ENCODE measurements around the gene YIF1B.

YIF1B gene

DNA sequence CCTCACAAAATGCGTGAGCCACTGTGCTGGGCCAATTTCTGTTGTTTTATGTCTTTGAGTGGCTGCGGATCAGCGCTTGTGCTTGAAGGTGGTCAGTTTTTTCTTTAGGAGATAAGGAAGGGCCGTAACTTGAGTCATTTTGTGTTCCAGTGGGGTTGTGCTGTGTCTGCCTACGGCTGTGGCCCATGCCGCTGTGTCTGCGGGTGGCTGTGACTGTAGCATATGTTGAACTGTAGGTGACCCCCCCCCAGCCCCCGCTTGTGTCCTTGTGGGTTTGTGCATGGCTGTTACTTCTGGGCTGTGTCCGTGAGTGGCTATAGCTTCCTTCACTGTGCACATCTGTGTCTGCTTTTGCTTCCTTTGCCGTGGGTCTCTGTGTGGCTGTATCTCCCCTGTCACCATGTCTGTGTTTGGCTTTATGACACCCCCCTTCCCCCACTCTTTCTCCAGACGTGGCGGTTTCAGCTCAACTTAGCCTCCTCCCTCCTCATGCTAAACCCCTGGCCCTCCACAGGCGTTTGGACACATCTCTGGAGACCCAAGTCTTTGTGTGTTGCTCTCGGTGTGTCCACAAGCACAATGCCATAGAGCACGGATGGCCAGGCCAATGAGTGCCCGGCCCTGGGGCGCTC is 60.2 kb downstream of the YIF1B start:
- Histone ChIP-seq H3K9me3 (ENCODE audit: low read depth, low read length) (no peaks in the 10 kb centered on the region), H3K36me3 (ENCODE audit: insufficient read depth, low read length) (no peaks in the 10 kb centered on the region), H3K4me3 (no peak overlapping the region), H3K27ac (no peak overlapping the region), H3K9ac (ENCODE audit: insufficient read length) (no peak overlapping the region)
- DNase-seq (ENCODE audit: low read depth, low spot score) = no peak
- no peak for TF ChIP-seq EZH2 (IDR thresholded peaks at IDR 0.05)
- no peak for TF ChIP-seq FOXP2 (optimal IDR thresholded peaks at IDR 0.05; ENCODE audit: control extremely low read depth, extremely low read length, insufficient read depth)
- TF ChIP-seq POLR2AphosphoS5 (IDR thresholded peaks at IDR 0.05; ENCODE audit: borderline replicate concordance, low read depth, low read length) = no peak

GRCh38 chr19:38253788-38254187 is 62.0 kb downstream of the YIF1B start:
- Histone ChIP-seq H3K36me3 (ENCODE audit: insufficient read depth, low read length) (no peaks in the 10 kb centered on the region), H3K27ac (no peak overlapping the region), H3K4me3 (no peak overlapping the region), H3K9ac (ENCODE audit: insufficient read length) (no peak overlapping the region), H3K9me3 (ENCODE audit: low read depth, low read length) (no peaks in the 10 kb centered on the region)
- no peak for DNase-seq (ENCODE audit: low read depth, low spot score)
- TF ChIP-seq FOXP2 (optimal IDR thresholded peaks at IDR 0.05; ENCODE audit: control extremely low read depth, extremely low read length, insufficient read depth) (no peak), POLR2AphosphoS5 (IDR thresholded peaks at IDR 0.05; ENCODE audit: borderline replicate concordance, low read depth, low read length) (no peak), EZH2 (IDR thresholded peaks at IDR 0.05) (no peak)

Measured in SK-N-MC (cell line).